Measurements from ENCODE around the gene THAP8. TPM values are rescaled to one million over a fixed set of nuclear protein-coding genes. Genes with fewer than 3 reads are reported as not detected.

THAP8 gene
- polyA plus RNA-seq, 1 donor (not counting 4 experiments of a cell fraction or from before 2014, with no cell fraction given): 1.8 TPM

GRCh38 chr19:35990156-35990555 lies 63.9 kb downstream of the THAP8 start:
- dilution Hi-C loops (cut with MboI; ENCODE audit: extremely low pct_ligation_motif_present, low sequenced_read_pairs): no loop called here

DNA sequence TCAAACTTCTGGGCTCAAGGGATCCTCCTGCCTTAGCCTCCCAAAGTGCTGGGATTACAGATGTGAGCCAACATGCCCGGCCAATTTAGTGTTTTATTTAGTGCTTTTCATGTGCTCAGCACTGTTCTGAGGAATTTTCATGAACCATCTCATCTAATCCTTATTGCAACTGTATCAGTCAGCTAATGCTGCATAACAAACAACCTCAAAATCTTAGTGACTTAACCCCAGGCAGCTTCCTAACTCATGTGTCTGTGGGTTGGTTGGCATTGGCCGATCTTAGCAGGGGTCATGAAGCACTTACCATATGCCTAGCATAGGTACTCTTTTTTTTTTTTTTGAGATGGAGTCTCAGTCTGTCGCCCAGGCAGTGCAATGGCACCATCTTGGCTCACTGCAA lies 65.3 kb downstream of the THAP8 start:
- H3K9me1 ChIP-seq (ENCODE audit: control insufficient read depth, extremely low read depth, insufficient read depth, low read length): no peaks in the 10 kb centered on the region
- peaks cover 8% of the 10 kb centered on the region for H3K27me3 ChIP-seq (ENCODE audit: control insufficient read depth, extremely low read depth, insufficient read depth, low read length)
- no peaks in the 10 kb centered on the region for H4K20me1 ChIP-seq (ENCODE audit: control insufficient read depth, extremely low read depth, insufficient read depth, low read length)
- no peaks in the 10 kb centered on the region for H3K79me2 ChIP-seq (ENCODE audit: control insufficient read depth, insufficient read depth, low read length)
- H3K27ac ChIP-seq (ENCODE audit: control insufficient read depth, insufficient read depth, low read length): no peak overlapping the region
- H3K36me3 ChIP-seq (ENCODE audit: control insufficient read depth in 2 of 2, extremely low read depth in 1 of 2, insufficient read depth in 2 of 2, low read length in 2 of 2): no peaks in the 10 kb centered on the region
- no peaks in the 10 kb centered on the region for H3K9me3 ChIP-seq (ENCODE audit: control insufficient read depth, low read depth, low read length)
- H3K4me2 ChIP-seq (ENCODE audit: control insufficient read depth, extremely low read depth, insufficient read depth, low read depth, low read length): no peak overlapping the region
- FAIRE-seq: no peak
- no peak for DNase-seq (ENCODE audit: low read depth, low spot score)
- dilution Hi-C loops (cut with MboI; ENCODE audit: extremely low pct_ligation_motif_present, low sequenced_read_pairs): no loop called here
- no peak overlapping the region for H2AFZ ChIP-seq (ENCODE audit: control insufficient read depth, low read length)
- H3K4me3 ChIP-seq (ENCODE audit: control insufficient read depth in 2 of 3, extremely low read depth in 1 of 3, insufficient read depth in 2 of 3, low read depth in 1 of 3, low read length in 3 of 3): no peak overlapping the region
- H3K9ac ChIP-seq (ENCODE audit: control insufficient read depth, extremely low read depth, insufficient read depth, low read length): no peak overlapping the region
- H3K4me1 ChIP-seq (ENCODE audit: control insufficient read depth, extremely low read depth, insufficient read depth, low read length): peaks cover 5% of the 10 kb centered on the region
- TF ChIP-seq EZH2 (IDR thresholded peaks at IDR 0.05; ENCODE audit: low read length): no peak
- TF ChIP-seq, protein P1, sequence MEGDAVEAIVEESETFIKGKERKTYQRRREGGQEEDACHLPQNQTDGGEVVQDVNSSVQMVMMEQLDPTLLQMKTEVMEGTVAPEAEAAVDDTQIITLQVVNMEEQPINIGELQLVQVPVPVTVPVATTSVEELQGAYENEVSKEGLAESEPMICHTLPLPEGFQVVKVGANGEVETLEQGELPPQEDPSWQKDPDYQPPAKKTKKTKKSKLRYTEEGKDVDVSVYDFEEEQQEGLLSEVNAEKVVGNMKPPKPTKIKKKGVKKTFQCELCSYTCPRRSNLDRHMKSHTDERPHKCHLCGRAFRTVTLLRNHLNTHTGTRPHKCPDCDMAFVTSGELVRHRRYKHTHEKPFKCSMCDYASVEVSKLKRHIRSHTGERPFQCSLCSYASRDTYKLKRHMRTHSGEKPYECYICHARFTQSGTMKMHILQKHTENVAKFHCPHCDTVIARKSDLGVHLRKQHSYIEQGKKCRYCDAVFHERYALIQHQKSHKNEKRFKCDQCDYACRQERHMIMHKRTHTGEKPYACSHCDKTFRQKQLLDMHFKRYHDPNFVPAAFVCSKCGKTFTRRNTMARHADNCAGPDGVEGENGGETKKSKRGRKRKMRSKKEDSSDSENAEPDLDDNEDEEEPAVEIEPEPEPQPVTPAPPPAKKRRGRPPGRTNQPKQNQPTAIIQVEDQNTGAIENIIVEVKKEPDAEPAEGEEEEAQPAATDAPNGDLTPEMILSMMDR (optimal IDR thresholded peaks at IDR 0.05 in 1 of 3, IDR thresholded peaks at IDR 0.05 in 1 of 3, conservative IDR thresholded peaks at IDR 0.05 in 1 of 3; ENCODE audit: extremely low read depth in 1 of 3, insufficient read depth in 2 of 3, low read length in 3 of 3): no peak

More at GRCh38 chr19:35990156-35990555, 63.9 kb downstream of the THAP8 start:
- Histone ChIP-seq H3K4me3 (ENCODE audit: control insufficient read depth in 2 of 3, extremely low read depth in 1 of 3, insufficient read depth in 2 of 3, low read depth in 1 of 3, low read length in 3 of 3) (no peak overlapping the region), H3K27ac (ENCODE audit: control insufficient read depth, insufficient read depth, low read length) (no peak overlapping the region), H3K36me3 (ENCODE audit: control insufficient read depth in 2 of 2, extremely low read depth in 1 of 2, insufficient read depth in 2 of 2, low read length in 2 of 2) (no peaks in the 10 kb centered on the region), H3K9ac (ENCODE audit: control insufficient read depth, extremely low read depth, insufficient read depth, low read length) (no peak overlapping the region), H3K27me3 (ENCODE audit: control insufficient read depth, extremely low read depth, insufficient read depth, low read length) (peaks cover 8% of the 10 kb centered on the region), H3K9me3 (ENCODE audit: control insufficient read depth, low read depth, low read length) (no peaks in the 10 kb centered on the region), H3K4me1 (ENCODE audit: control insufficient read depth, extremely low read depth, insufficient read depth, low read length) (peaks cover 13% of the 10 kb centered on the region), H4K20me1 (ENCODE audit: control insufficient read depth, extremely low read depth, insufficient read depth, low read length) (no peaks in the 10 kb centered on the region), H3K4me2 (ENCODE audit: control insufficient read depth, extremely low read depth, insufficient read depth, low read depth, low read length) (no peak overlapping the region), H3K79me2 (ENCODE audit: control insufficient read depth, insufficient read depth, low read length) (peaks cover 2% of the 10 kb centered on the region), H2AFZ (ENCODE audit: control insufficient read depth, low read length) (no peak overlapping the region), H3K9me1 (ENCODE audit: control insufficient read depth, extremely low read depth, insufficient read depth, low read length) (no peaks in the 10 kb centered on the region)
- FAIRE-seq (no peak), DNase-seq (ENCODE audit: low read depth, low spot score) (no peak)
- TF ChIP-seq EZH2 (IDR thresholded peaks at IDR 0.05; ENCODE audit: low read length): no peak
- TF ChIP-seq, protein P1 (optimal IDR thresholded peaks at IDR 0.05 in 1 of 3, IDR thresholded peaks at IDR 0.05 in 1 of 3, conservative IDR thresholded peaks at IDR 0.05 in 1 of 3; ENCODE audit: extremely low read depth in 1 of 3, insufficient read depth in 2 of 3, low read length in 3 of 3): no peak

Measured in keratinocyte (primary cell).